Parathyroid adenoma (tissue), 2 donors: ENCODE results near the gene BIN1.

Source experiments
- H2AFZ ChIP-seq: fragments of 300-600 bp; sonication (generic); one replicate; pipeline ENCODE4 v1.7.0; 2017; ENCODE audit warnings: antibody characterized with exemption, mild to moderate bottlenecking
- H3K27ac ChIP-seq: fragments of 300-600 bp; sonication (generic); one replicate; pipeline ENCODE4 v1.7.0; 2017
- H3K27me3 ChIP-seq: fragments of 300-600 bp; sonication (generic); one replicate; pipeline ENCODE4 v1.7.0; 2017; ENCODE audit warnings: low read length; ENCODE audit not compliant: control insufficient read depth, insufficient read depth
- H3K36me3 ChIP-seq: fragments of 300-600 bp; sonication (generic); one replicate; pipeline ENCODE4 v1.7.0; 2017; ENCODE audit warnings: low read length; ENCODE audit not compliant: control insufficient read depth, insufficient read depth
- H3K4me1 ChIP-seq: fragments of 300-600 bp; sonication (generic); one replicate; pipeline ENCODE4 v1.7.0; 2017; ENCODE audit warnings: control low read depth
- H3K4me2 ChIP-seq: fragments of 300-600 bp; sonication (generic); one replicate; pipeline ENCODE4 v1.7.0; 2017; ENCODE audit warnings: low read length
- H3K4me3 ChIP-seq: fragments of 300-600 bp; sonication (generic); one replicate; pipeline ENCODE4 v1.7.0; 2017; ENCODE audit warnings: low read depth, low read length
- H3K79me2 ChIP-seq: fragments of 300-600 bp; sonication (generic); one replicate; pipeline ENCODE4 v1.7.0; 2017; ENCODE audit warnings: control low read depth
- H3K9ac ChIP-seq: fragments of 300-600 bp; sonication (generic); one replicate; pipeline ENCODE4 v1.7.0; 2017; ENCODE audit warnings: mild to moderate bottlenecking
- H3K9me3 ChIP-seq: fragments of 300-600 bp; sonication (generic); one replicate; pipeline ENCODE4 v1.7.0; 2017; ENCODE audit warnings: low read length; ENCODE audit not compliant: control insufficient read depth
- CTCF ChIP-seq: fragments of 300-600 bp; sonication (generic); IDR thresholded peaks from one replicate; pipeline ENCODE4 v1.7.0; 2017; ENCODE audit warnings: antibody characterized with exemption, mild to moderate bottlenecking
- donor health status: primary hyperparathyroidism.

The BIN1 gene

GRCh38 chr2:127094509-127095366 lies 12.2 kb downstream of the BIN1 start:
- Histone ChIP-seq H3K4me1 (peaks cover 67% of the 10 kb centered on the region), H3K9ac (no peak overlapping the region), H3K36me3 (no peaks in the 10 kb centered on the region), H3K4me2 (peak overlapping the region; percentile 72), H3K79me2 (peaks cover 63% of the 10 kb centered on the region), H3K27me3 (no peaks in the 10 kb centered on the region), H2AFZ (peak overlapping the region; percentile 75), H3K9me3 (no peaks in the 10 kb centered on the region), H3K4me3 (peak overlapping the region; percentile 33), H3K27ac (peak overlapping the region; percentile 98)
- no peak for TF ChIP-seq CTCF

DNA sequence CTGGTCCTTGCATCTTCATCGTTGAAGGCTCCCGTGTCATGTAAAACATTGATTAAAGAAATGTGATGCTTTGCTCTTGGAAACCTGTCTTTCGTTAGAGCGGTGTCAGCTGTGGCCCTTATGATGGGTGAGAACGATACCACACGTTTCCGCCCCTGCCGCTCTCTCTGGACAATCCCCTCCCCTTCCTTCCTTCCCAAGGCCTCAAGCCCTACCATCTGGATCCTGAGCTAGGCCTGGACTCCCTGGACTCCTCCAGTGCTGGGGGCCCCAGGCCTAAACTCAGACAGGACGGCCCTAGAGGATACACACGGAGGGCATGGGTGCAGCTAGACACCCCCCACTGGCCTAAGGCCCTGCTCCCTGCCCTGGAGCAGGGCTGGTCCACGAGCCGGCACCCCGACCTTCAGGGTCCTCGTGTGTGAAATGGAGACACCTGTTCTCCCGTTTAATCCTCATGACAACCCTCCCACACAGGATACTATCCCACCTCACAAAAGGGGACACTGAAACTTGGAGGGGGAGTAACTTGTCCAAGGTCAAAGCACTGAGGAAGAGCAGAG lies 13.2 kb downstream of the BIN1 start:
- Histone ChIP-seq H3K27ac (peak overlapping the region; percentile 98), H3K9me3 (no peaks in the 10 kb centered on the region), H3K4me2 (no peak overlapping the region), H3K4me1 (peaks cover 65% of the 10 kb centered on the region), H2AFZ (peak overlapping the region; percentile 60), H3K4me3 (no peak overlapping the region), H3K9ac (no peak overlapping the region), H3K27me3 (no peaks in the 10 kb centered on the region), H3K79me2 (peaks cover 66% of the 10 kb centered on the region), H3K36me3 (no peaks in the 10 kb centered on the region)
- TF ChIP-seq CTCF = no peak

- H3K79me2 ChIP-seq = peaks cover 68% of the 10 kb centered on the region
- H3K9ac ChIP-seq = peak overlapping the region; percentile 0
- TF ChIP-seq CTCF = no peak
- H3K36me3 ChIP-seq = no peaks in the 10 kb centered on the region
- H3K27ac ChIP-seq = peak overlapping the region; percentile 98
- no peaks in the 10 kb centered on the region for H3K27me3 ChIP-seq
- no peaks in the 10 kb centered on the region for H3K9me3 ChIP-seq
- H3K4me1 ChIP-seq = peaks cover 60% of the 10 kb centered on the region
- H3K4me2 ChIP-seq = no peak overlapping the region
- peak overlapping the region; percentile 60 for H2AFZ ChIP-seq
- no peak overlapping the region for H3K4me3 ChIP-seq
Observed at GRCh38 chr2:127092901-127093516, 13.9 kb downstream of the BIN1 start.

DNA sequence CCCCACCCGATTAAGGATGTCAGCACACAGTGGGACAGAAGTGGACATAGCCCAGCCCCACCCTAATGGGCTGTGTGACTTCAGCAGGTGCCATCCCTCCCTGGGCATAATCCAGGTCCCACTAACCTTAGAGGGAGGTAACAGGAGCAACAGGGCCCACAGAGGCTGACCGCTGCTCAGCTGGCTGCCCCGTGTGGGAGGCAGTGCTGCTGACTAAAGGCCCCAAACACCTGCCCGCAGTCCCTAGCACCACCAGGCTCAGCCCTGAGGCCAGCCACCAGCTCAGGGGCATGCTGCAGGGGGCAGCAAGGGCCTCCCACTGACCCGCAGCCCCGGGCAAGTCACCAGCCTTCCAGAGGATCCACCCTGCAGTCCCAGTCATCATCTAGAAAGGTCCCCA lies 14.6 kb downstream of the BIN1 start:
- Histone ChIP-seq H3K9me3 (no peaks in the 10 kb centered on the region), H3K36me3 (no peaks in the 10 kb centered on the region), H3K9ac (no peak overlapping the region), H3K4me2 (no peak overlapping the region), H3K4me3 (no peak overlapping the region), H3K79me2 (peaks cover 65% of the 10 kb centered on the region), H3K27me3 (no peaks in the 10 kb centered on the region), H3K27ac (peak overlapping the region; percentile 98), H2AFZ (peak overlapping the region; percentile 20), H3K4me1 (peaks cover 61% of the 10 kb centered on the region)
- TF ChIP-seq CTCF = no peak
